T-helper 22 cell (primary cell): ENCODE results near the gene PRSS1.
"Not testable (repeated sequence)": the region's sequence is repeated elsewhere in the genome, so short reads cannot be mapped to it uniquely, and the experiment has no call there.

Experiments used
- DNase-seq: peaks from one replicate; pipeline ENCODE4 v3.0.0-alpha.2; 2020; ENCODE audit warnings: low read depth

The PRSS1 gene

DNA sequence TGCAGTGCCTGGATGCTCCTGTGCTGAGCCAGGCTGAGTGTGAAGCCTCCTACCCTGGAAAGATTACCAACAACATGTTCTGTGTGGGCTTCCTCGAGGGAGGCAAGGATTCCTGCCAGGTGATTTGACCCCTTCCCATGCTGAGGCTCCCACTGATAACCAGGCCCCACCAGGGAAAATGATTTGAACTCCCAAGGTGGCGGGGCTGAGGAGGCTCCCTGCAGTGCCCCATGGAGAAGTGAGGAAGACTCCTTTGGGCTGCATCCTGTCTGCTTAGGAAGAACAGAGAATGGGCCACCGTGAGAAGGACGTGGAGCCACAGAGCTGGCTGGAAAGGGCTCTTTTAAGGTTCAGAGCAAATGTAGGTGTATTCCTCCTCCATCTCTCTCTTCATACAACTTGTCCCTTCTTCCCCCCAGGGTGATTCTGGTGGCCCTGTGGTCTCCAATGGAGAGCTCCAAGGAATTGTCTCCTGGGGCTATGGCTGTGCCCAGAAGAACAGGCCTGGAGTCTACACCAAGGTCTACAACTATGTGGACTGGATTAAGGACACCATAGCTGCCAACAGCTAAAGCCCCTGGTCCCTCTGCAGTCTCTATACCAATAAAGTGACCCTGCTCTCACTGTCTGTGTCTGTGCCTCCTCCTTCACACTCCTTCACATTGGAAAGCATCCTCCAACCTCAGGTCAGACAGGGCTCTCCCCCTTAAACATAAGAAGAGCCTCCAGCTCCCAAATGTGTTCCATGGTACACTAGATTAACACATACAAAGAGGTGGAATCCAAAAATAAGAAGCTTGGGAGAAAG lies 24.9 kb downstream of the PRSS1 start:
- DNase-seq = no peak

DNA sequence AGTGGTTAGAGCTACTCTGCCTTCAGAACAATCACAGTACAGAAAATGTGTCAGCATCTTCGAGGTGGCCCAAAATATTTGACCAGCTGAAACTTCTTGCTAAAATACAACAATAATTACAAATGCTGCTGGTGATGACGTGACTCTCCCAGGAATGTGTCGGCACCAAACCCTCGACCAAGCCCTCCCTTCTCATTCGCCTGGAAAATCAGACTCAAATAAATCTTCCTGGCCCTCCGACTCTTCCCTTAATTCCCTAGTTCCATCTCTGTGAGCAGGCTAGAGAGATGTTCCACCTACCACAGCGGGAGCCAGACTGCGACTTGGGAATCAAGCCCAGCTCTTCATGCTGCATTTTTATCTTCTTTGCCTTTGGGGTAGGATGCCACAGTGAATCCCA lies 25.6 kb downstream of the PRSS1 start:
- no peak for DNase-seq

DNA sequence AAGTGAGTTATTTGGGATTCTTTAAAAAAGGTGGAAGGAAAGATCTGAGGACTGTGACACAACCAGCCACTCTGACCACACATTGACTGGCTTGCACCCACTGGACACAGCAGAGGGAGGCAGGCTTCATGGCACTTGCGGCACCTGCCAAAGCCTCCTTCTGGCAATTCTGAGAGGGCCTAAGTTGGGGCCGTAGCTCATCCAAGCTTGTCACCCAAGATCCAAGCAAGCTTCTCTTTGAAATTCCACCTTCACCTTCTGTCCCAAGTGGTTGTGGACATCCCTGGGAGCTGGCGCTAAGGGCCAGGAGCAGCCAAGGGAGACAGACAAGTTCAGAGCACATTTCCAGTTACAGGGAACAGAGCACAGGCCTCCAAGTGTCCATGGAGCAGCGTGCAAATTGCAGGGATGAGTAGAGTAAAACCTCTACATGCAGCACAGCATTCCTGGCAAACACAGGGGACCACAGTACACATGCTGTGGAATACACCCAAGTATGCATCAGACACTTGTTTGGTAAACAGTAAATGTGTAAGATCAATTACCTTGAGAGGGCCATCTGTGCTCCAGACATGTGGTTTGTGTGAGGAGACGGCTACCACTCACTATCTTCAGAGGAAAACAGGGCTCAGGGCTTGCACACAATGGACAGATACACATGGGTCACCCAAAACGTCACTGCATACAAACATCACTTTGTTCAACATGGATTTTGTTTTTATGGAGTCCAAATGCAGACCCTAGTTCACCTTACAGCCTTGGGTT lies 26.3 kb downstream of the PRSS1 start:
- DNase-seq = not testable (repeated sequence)

DNA sequence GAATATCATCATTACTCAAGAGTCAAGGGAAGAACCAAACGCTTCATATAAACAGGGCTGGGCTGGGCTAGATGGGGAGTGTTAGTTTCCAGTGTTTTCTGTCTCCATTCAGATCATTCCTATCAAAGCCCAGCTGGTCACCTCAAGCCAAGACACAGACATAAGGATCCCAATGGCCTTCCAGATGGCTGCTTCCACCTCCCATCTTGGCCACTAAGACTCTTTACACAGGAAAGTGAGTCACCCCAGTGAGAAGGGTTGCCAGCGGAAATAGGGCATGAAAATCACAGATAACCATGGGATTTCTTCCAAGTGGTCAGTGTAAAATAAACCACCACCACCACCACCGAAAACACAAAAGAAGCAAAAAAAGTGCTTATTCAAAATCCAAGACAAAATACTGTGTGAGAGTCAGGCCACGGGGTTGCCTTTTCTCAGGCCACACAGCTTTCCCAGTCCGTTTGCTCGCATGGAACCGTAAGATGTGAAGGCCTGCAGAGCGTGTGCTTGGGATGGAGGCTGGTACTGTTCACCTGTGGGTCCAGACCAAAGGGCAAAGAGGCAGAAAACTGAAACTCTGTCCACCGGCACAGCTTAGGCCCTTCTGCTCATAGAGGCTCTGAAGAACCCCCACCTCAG lies 27.1 kb downstream of the PRSS1 start:
- DNase-seq = no peak

DNA sequence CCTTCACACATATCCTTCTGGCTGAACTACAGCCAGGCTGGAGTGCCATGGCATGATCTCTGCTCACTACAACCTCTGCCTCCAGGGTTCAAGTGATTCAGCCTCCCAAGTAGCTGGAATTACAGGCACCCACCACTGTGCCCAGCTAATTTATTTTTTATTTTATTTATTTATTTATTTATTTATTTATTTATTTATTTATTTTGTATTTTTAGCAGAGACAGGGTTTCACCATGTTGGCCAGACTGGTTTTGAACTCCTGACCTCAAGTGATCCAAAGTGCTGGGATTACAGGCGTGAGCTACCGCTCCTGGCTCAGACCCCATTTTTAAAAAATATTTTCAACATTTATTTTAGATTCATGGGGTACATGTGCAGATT lies 27.6 kb downstream of the PRSS1 start:
- not testable (repeated sequence) for DNase-seq

DNA sequence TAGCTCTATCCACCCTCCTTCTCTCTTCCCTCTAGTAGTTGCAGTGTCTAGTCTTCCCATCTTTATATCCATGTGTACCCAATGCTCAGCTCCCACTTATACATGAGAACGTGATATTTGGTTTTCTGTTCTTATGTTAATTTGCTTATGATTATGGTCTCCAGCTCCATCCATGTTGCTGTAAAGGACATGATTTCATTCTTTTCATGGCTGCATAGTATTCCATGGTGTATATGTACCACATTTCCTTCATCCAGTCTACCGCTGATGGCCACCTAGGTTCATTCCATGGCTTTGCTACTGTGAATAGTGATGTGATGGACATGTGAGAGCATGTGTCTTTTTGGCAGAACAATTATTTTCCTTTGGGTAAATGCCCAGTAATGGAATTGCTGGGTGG lies 28.0 kb downstream of the PRSS1 start:
- no peak for DNase-seq

DNA sequence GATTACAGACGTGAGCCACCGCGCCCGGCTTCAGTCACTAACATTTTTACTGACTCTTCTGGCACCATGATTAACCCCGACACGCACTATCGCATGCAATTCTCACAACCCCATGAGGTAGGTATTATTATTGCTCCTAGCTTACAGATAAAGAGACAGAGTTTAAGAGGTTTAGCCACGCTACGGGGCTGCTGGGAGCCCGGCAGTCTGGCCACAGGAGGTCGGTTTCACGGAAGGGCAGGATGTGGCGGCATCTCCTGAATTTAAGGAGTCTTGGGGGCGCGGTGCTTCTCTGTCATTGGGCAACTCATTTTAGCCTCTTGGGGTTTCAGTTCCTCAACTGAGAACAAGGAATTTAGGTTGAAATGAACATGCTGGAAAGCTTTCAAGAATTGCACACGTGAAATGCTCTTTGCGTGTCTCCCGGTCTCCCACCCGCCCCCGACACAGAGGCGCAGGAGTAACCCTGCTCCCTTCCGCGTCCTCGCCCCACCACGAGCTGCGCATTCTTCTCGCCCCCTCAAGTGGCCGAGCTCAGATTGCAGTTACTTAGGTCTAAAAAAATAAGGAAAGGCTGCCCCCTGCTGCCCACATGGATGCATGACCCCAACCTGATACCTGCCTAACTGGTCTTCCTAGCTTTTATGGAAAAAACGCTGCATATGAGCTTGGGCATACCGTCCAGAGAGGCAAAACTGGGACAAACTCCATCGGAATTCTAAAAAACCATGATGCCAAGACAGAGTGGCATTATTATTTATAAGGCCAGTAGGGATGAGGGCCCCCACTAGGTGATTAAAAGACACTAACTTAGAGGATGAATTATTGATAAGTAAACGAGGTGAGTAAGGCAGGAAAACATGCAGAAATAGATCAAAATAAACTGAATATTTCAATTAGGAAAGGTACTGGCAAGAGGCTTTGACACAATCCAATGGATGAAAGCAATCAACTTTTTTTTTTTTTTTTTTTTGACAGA lies 33.9 kb downstream of the PRSS1 start:
- peak; percentile 59 for DNase-seq

DNA sequence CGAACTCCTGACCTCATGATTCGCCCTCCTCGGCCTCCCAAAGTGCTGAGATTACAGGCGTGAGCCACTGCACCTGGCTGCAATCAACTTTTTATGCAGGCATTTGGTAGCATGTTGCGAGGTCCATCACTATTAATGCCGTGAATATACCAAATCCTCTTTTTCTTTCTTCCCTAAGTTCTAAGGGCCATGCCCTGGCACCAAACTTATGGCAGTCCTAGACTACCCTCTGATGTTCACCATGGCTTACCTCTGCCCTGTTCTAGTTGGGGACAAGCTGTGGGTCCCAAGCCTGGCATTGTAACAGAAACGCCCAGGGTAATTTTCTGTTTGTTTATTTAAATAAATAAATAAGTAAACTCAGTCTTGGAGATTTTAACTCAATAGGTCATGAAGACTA lies 34.8 kb downstream of the PRSS1 start:
- no peak for DNase-seq

DNA sequence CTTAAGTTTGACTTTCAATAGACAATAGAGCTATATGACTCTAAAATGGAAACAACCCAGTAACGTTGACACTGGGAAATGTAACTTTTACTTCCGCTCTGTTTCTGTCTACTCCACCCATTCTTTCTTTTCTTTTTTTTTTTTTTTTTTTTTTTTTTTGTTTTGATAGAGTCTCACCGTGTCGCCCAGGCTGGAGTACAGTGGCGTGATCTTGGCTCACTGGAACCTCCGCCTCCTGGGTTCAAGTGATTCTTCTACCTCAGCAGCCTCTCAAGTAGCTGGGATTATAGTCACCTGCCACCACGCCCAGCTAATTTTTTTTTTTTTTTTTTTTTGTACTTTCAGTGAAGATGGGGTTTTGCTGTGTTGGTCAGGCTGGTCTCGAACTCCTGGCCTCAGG lies 35.4 kb downstream of the PRSS1 start:
- no peak for DNase-seq

DNA sequence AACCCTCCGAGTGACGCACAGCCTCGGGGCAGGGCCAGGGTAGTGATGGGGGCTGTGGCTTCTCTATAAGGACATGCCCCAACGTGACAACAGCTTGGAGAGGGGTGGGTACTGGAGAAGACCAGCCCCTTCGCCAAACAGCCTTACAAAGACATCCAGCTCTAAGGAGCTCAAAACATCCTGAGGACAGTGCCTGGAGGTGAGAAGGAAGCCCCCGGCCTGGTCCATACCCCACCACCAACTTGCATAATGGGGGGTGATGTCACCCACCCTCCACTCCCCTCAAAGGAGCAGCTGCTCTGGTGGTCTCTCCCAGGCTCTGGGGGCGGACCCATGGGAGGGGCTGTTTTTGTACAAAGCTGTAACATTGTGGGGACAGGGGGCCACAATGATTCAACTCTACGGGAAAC lies 36.6 kb downstream of the PRSS1 start:
- peak; percentile 77 for DNase-seq

DNA sequence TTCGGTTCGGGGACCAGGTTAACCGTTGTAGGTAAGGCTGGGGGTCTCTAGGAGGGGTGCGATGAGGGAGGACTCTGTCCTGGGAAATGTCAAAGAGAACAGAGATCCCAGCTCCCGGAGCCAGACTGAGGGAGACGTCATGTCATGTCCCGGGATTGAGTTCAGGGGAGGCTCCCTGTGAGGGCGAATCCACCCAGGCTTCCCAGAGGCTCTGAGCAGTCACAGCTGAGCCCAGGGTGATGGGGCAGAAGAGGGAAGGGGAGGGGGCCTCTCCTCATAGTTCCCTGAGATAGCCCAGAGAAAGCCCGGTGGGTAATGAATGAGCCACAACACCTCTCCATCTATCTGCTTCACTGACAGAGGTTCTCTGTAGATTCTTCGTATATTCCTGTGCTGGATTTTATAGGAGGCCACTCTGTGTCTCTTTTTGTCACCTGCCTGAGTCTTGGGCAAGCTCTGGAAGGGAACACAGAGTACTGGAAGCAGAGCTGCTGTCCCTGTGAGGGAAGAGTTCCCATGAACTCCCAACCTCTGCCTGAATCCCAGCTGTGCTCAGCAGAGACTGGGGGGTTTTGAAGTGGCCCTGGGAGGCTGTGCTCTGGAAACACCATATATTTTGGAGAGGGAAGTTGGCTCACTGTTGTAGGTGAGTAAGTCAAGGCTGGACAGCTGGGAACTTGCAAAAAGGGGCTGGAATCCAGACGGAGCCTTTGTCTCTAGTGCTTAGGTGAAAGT lies 37.9 kb downstream of the PRSS1 start:
- DNase-seq = no peak

DNA sequence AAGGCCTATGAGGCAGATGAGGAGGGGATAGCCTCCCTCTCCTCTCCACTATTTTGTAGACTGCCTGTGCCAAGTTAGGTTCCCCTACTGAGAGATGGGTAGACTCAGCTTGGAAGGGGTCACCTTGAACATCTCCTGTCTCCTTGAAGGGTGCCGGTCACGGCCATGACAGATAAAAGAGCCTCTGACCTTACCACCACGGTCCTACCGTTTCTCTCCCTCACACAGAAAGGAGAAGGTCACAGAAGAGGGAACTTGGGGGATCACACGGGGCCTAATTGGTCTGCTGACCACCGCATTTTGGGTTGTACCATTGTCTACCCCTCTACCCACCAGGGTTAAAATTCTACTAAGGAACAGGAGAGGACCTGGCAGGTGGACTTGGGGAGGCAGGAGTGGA lies 38.5 kb downstream of the PRSS1 start:
- DNase-seq = no peak

DNA sequence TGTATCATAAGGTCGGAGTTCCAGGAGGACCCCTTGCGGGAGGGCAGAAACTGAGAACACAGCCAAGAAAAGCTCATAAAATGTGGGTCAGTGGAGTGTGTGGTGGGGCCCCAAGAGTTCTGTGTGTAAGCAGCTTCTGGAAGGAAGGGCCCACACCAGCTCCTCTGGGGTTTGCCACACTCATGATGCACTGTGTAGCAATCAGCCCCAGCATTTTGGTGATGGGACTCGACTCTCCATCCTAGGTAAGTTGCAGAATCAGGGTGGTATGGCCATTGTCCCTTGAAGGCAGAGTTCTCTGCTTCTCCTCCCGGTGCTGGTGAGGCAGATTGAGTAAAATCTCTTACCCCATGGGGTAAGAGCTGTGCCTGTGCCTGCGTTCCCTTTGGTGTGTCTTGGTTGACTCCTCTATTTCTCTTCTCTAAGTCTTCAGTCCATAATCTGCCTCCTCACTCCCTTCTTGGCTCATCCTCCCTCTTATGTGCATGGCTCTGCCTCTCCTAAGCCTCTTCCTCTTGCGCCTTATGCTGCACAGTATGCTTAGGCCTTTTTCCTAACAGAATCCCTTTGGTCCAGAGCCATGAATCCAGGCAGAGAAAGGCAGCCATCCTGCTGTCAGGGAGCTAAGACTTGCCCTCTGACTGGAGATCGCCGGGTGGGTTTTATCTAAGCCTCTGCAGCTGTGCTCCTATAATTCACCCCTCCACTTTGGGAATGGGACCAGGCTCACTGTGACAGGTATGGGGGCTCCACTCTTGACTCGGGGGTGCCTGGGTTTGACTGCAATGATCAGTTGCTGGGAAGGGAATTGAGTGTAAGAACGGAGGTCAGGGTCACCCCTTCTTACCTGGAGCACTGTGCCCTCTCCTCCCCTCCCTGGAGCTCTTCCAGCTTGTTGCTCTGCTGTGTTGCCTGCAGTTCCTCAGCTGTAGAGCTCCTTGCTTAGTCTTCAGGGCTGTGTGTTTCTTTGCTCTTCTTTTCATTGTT lies 39.3 kb downstream of the PRSS1 start:
- DNase-seq = no peak

DNA sequence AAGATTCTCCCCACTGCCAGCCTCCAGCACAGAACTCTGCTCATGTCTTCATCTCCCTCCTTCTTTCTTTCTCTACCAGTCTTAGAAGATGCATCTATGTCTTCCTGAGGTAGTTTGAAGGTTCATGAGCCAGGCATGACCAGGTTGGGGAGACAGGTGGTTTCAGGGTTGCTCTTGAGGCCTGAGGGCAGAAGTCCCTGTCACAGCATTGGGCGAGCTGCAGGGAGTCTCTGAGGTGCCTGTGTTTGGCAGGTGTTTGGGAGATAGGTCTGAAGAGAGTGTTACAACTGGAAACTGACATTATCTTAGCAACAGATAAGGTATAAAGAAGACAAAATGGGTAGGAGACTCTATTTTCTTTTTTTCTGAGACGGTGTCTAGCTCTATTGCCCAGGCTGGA lies 40.2 kb downstream of the PRSS1 start:
- DNase-seq = no peak

DNA sequence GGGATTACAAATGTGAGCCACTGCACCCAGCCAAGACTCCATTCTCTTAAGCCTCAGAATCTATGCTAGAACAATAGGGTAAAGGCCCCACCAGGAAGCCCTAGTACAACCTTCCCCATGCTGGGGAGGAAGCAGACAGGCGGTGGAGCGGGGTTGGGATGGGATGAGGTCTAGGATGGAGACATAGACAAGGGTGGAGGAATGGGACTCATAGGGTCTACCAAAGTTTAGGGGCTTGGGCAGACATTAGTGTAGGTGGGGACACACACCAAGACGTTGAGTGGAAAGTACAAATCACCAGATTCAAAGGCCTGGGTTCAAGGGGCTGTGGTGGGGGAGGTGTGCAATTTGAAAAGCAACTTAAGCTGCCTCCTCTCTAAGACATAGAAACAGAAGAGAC lies 40.8 kb downstream of the PRSS1 start:
- no peak for DNase-seq

DNA sequence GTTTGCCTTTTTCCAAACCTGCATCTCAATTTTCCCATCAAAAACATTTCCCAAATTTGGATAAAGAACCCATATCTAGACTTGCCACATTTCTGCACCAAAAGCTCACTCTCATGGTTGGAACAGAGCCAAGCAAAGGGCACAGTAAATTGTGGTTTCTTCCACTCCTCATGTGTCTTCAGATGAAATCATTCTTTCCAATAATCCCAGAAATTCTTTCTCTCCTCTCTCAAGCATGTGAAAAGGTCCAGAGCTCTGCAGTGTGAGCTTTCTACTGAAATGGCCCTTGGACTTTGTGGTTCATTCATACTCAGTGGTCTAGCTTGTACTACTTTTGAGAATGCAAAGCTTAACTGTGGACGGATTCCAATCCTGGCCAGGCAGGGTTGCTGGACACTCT lies 41.3 kb downstream of the PRSS1 start:
- no peak for DNase-seq

DNA sequence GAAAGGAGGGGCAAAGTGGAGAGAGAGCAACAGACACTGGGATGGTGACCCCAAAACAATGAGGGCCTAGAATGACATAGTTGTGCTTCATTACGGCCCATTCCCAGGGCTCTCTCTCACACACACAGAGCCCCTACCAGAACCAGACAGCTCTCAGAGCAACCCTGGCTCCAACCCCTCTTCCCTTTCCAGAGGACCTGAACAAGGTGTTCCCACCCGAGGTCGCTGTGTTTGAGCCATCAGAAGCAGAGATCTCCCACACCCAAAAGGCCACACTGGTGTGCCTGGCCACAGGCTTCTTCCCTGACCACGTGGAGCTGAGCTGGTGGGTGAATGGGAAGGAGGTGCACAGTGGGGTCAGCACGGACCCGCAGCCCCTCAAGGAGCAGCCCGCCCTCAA lies 42.2 kb downstream of the PRSS1 start:
- no peak for DNase-seq

DNA sequence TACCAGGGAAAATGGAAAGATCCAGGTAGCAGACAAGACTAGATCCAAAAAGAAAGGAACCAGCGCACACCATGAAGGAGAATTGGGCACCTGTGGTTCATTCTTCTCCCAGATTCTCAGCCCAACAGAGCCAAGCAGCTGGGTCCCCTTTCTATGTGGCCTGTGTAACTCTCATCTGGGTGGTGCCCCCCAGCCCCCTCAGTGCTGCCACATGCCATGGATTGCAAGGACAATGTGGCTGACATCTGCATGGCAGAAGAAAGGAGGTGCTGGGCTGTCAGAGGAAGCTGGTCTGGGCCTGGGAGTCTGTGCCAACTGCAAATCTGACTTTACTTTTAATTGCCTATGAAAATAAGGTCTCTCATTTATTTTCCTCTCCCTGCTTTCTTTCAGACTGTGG lies 42.9 kb downstream of the PRSS1 start:
- no peak for DNase-seq

DNA sequence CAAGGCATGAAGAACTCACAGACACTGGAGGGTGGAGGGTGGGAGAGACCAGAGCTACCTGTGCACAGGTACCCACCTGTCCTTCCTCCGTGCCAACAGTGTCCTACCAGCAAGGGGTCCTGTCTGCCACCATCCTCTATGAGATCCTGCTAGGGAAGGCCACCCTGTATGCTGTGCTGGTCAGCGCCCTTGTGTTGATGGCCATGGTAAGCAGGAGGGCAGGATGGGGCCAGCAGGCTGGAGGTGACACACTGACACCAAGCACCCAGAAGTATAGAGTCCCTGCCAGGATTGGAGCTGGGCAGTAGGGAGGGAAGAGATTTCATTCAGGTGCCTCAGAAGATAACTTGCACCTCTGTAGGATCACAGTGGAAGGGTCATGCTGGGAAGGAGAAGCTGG lies 43.3 kb downstream of the PRSS1 start:
- no peak for DNase-seq

DNA sequence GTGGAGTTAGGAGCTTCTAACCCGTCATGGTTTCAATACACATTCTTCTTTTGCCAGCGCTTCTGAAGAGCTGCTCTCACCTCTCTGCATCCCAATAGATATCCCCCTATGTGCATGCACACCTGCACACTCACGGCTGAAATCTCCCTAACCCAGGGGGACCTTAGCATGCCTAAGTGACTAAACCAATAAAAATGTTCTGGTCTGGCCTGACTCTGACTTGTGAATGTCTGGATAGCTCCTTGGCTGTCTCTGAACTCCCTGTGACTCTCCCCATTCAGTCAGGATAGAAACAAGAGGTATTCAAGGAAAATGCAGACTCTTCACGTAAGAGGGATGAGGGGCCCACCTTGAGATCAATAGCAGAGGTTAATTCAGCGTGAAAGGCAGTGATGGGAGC lies 43.9 kb downstream of the PRSS1 start:
- no peak for DNase-seq
